Mesenchymal stem cell (in vitro differentiated cells and primary cell): ENCODE measurements around the gene ERC2.

Experiments
- DNase-seq: peaks from one replicate; pipeline ENCODE4 v3.0.0-alpha.2; 2013
- H2AFZ ChIP-seq: one replicate; pipeline ENCODE4 v1.6.1; 2013; ENCODE audit warnings: low read depth, mild to moderate bottlenecking, control low read depth, inconsistent platforms, low read length, moderate library complexity
- H2AK5ac ChIP-seq: 2 replicates; pipeline ENCODE4 v1.6.1; 2013; ENCODE audit warnings: low read length, moderate library complexity, mild to moderate bottlenecking, inconsistent platforms; ENCODE audit not compliant: severe bottlenecking
- H2BK120ac ChIP-seq: one replicate; pipeline ENCODE4 v1.6.1; 2013; ENCODE audit warnings: low read depth, mild to moderate bottlenecking, inconsistent platforms, low read length, moderate library complexity
- H2BK12ac ChIP-seq, 2 experiments: one replicate each; pipeline ENCODE4 v1.6.1; 2013; ENCODE audit warnings: inconsistent platforms in 2 of 2, low read length in 2 of 2, mild to moderate bottlenecking in 2 of 2, moderate library complexity in 2 of 2, control low read depth in 1 of 2
- H2BK15ac ChIP-seq: one replicate; pipeline ENCODE4 v1.6.1; 2013; ENCODE audit warnings: mild to moderate bottlenecking, low read depth, inconsistent platforms; ENCODE audit not compliant: poor library complexity, severe bottlenecking
- H2BK5ac ChIP-seq: 2 replicates; pipeline ENCODE4 v1.6.1; 2013; ENCODE audit warnings: low read depth, mild to moderate bottlenecking, low read length, control low read depth, inconsistent platforms; ENCODE audit not compliant: poor library complexity, severe bottlenecking
- H3K14ac ChIP-seq, 2 experiments: one replicate each; pipeline ENCODE4 v1.6.1; 2013; ENCODE audit warnings: inconsistent platforms in 2 of 2, low read length in 2 of 2, control low read depth in 1 of 2, mild to moderate bottlenecking in 1 of 2, moderate library complexity in 1 of 2
- H3K18ac ChIP-seq, 2 experiments: one replicate each; pipeline ENCODE4 v1.6.1; 2013; ENCODE audit warnings: inconsistent platforms in 2 of 2, low read length in 2 of 2, control low read depth in 1 of 2, low read depth in 1 of 2, mild to moderate bottlenecking in 1 of 2
- H3K23ac ChIP-seq, 2 experiments: one replicate each; pipeline ENCODE4 v1.6.1; 2013; ENCODE audit warnings: inconsistent platforms in 2 of 2, low read length in 2 of 2, mild to moderate bottlenecking in 2 of 2, moderate library complexity in 2 of 2, control low read depth in 1 of 2
- H3K27ac ChIP-seq: 2 replicates; pipeline ENCODE4 v1.5.1; 2013; ENCODE audit warnings: mild to moderate bottlenecking, moderate library complexity, low read length, control low read depth, inconsistent platforms; ENCODE audit not compliant: poor library complexity, severe bottlenecking
- H3K27me3 ChIP-seq, 2 experiments: 2 replicates each; pipeline versions ENCODE4 v1.6.1 to v1.7.0; 2013; ENCODE audit warnings: low read length in 2 of 2, mild to moderate bottlenecking in 2 of 2, moderate library complexity in 2 of 2, control low read depth in 1 of 2, inconsistent platforms in 1 of 2; ENCODE audit not compliant: control insufficient read depth in 1 of 2, insufficient read depth in 1 of 2
- H3K36me3 ChIP-seq, 2 experiments: 2 replicates each; pipeline versions ENCODE4 v1.6.1 to v1.7.0; 2013; ENCODE audit warnings: low read length in 2 of 2, control low read depth in 1 of 2, inconsistent platforms in 1 of 2, low read depth in 1 of 2, mild to moderate bottlenecking in 1 of 2; ENCODE audit not compliant: insufficient read depth in 2 of 2, control insufficient read depth in 1 of 2
- H3K4ac ChIP-seq, 2 experiments: one replicate each; pipeline ENCODE4 v1.6.1; 2013; ENCODE audit warnings: inconsistent platforms in 2 of 2, low read length in 2 of 2, mild to moderate bottlenecking in 2 of 2, moderate library complexity in 2 of 2, control low read depth in 1 of 2, low read depth in 1 of 2
- H3K4me1 ChIP-seq: 2 replicates; pipeline ENCODE4 v1.6.1; 2013; ENCODE audit warnings: low read depth, low read length, control low read depth; ENCODE audit not compliant: control insufficient read depth, insufficient read depth
- H3K4me2 ChIP-seq: 2 replicates; pipeline ENCODE4 v1.6.1; 2013; ENCODE audit warnings: low read length, mild to moderate bottlenecking, inconsistent platforms; ENCODE audit not compliant: poor library complexity, severe bottlenecking
- H3K4me3 ChIP-seq, 2 experiments: 2 replicates each; pipeline versions ENCODE4 v1.5.1 to v1.7.0; 2013; ENCODE audit warnings: low read length in 2 of 2, mild to moderate bottlenecking in 2 of 2, control low read depth in 1 of 2, low read depth in 1 of 2; ENCODE audit not compliant: insufficient read depth in 1 of 2
- H3K79me1 ChIP-seq: replicated peaks from 2 replicates; pipeline ENCODE4 v1.6.1; 2013; ENCODE audit warnings: mild to moderate bottlenecking, control low read depth, low read length, inconsistent platforms; ENCODE audit not compliant: poor library complexity, severe bottlenecking
- H3K9ac ChIP-seq: 2 replicates; pipeline ENCODE4 v1.7.0; 2013; ENCODE audit warnings: mild to moderate bottlenecking, low read length, moderate library complexity
- H3K9me3 ChIP-seq: 2 replicates; pipeline ENCODE4 v1.7.0; 2013; ENCODE audit warnings: mild to moderate bottlenecking, low read length; ENCODE audit not compliant: control insufficient read depth
- H4K8ac ChIP-seq: one replicate; pipeline ENCODE4 v1.6.1; 2013; ENCODE audit warnings: inconsistent platforms, mild to moderate bottlenecking, low read length, moderate library complexity
- H4K91ac ChIP-seq: one replicate; pipeline ENCODE4 v1.6.1; 2013; ENCODE audit warnings: mild to moderate bottlenecking, low read length, inconsistent platforms
- WGBS: methylation state at CpG from one replicate; pipeline ENCODE4 v1.1.7; 2013; ENCODE audit warnings: mixed read lengths; 5-methylcytosine and 5-hydroxymethylcytosine counted together

ERC2 gene

GRCh38 chr3:56320883-56321282, 147.4 kb downstream of the ERC2 start:
- H3K4me3 ChIP-seq = no peak overlapping the region
- no peak overlapping the region for H4K8ac ChIP-seq
- no peaks in the 10 kb centered on the region for H3K36me3 ChIP-seq
- no peak overlapping the region for H3K9ac ChIP-seq
- DNase-seq = no peak
- no peak overlapping the region for H2BK120ac ChIP-seq
- H3K4me1 ChIP-seq = peaks cover 2% of the 10 kb centered on the region
- H4K91ac ChIP-seq = no peak overlapping the region
- no peaks in the 10 kb centered on the region for H3K27me3 ChIP-seq
- no peak overlapping the region for H3K27ac ChIP-seq
- H3K18ac ChIP-seq = no peak overlapping the region
- no peak overlapping the region for H2AK5ac ChIP-seq
- 97% methylated on average over 3 of the region's 5 CpGs for WGBS
- no peak overlapping the region for H2BK15ac ChIP-seq
- H3K79me1 ChIP-seq = no peaks in the 10 kb centered on the region
- no peak overlapping the region for H3K23ac ChIP-seq
- no peak overlapping the region for H3K14ac ChIP-seq
- H2BK12ac ChIP-seq = no peak overlapping the region
- no peak overlapping the region for H3K4me2 ChIP-seq
- no peaks in the 10 kb centered on the region for H3K9me3 ChIP-seq
- no peak overlapping the region for H2BK5ac ChIP-seq
- no peak overlapping the region for H3K4ac ChIP-seq
- no peak overlapping the region for H2AFZ ChIP-seq

DNA sequence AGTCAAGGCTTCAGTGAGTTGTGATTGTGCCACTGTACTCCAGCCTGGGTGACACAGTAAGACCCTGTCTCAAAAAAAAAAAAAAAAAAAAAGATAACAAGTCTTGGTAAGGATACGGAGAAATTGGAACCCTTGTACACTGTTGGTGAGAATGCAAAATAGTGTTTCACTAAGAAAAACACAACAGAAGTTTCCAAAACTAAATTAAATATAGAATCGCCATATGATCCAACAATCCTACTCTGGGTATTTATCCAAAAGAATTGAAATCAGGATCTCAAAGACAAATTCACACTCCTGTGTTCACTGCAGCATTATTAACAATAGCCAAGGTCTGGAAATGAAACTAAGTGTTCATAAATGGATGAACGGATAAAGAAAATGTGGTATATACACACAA, 149.4 kb downstream of the ERC2 start:
- 100% methylated on average over 1 of the region's 3 CpGs for WGBS
- Histone ChIP-seq H3K79me1 (no peaks in the 10 kb centered on the region), H3K36me3 (no peaks in the 10 kb centered on the region), H2AK5ac (no peak overlapping the region), H3K18ac (no peak overlapping the region), H3K4me3 (no peak overlapping the region), H3K27ac (no peak overlapping the region), H3K4ac (no peak overlapping the region), H3K14ac (no peak overlapping the region), H3K9ac (no peak overlapping the region), H2BK120ac (no peak overlapping the region), H3K23ac (no peak overlapping the region), H4K91ac (no peak overlapping the region), H3K4me1 (peaks cover 2% of the 10 kb centered on the region), H2BK12ac (no peak overlapping the region), H2AFZ (no peak overlapping the region), H3K4me2 (no peak overlapping the region), H3K9me3 (no peaks in the 10 kb centered on the region), H4K8ac (no peak overlapping the region), H3K27me3 (no peaks in the 10 kb centered on the region), H2BK5ac (no peak overlapping the region), H2BK15ac (no peak overlapping the region)
- no peak for DNase-seq

DNA sequence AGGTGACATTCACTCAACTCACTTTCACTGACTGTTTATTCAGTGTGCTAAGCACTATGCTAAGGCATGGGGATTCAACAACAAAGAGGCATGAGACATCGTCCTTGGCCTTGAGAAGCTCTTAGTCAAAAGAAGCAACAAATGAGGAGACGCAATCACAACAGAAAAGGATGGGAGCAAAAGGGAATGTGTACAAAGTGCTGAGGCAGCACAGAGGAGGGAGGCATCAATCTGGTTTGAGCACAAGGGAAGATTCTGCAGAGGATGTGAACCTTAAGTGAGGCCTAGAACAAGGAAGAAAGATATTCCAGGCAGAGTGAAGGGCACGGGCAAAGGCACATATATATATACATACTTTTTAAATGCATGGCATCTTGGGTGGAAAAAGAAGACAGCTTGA, 151.3 kb downstream of the ERC2 start:
- Histone ChIP-seq H3K9ac (no peak overlapping the region), H2AFZ (no peak overlapping the region), H3K4ac (no peak overlapping the region), H3K4me1 (peaks cover 2% of the 10 kb centered on the region), H3K27me3 (no peaks in the 10 kb centered on the region), H2BK5ac (no peak overlapping the region), H3K23ac (no peak overlapping the region), H2BK12ac (no peak overlapping the region), H2BK120ac (no peak overlapping the region), H2AK5ac (no peak overlapping the region), H3K4me2 (no peak overlapping the region), H2BK15ac (no peak overlapping the region), H3K4me3 (no peak overlapping the region), H4K91ac (no peak overlapping the region), H3K27ac (no peak overlapping the region), H3K79me1 (no peaks in the 10 kb centered on the region), H3K36me3 (no peaks in the 10 kb centered on the region), H4K8ac (no peak overlapping the region), H3K9me3 (no peaks in the 10 kb centered on the region), H3K14ac (no peak overlapping the region), H3K18ac (no peak overlapping the region)
- no peak for DNase-seq
- WGBS = 91% methylated on average over 2 of the region's 3 CpGs

- no peak overlapping the region for H4K91ac ChIP-seq
- no peak overlapping the region for H3K9ac ChIP-seq
- no peaks in the 10 kb centered on the region for H3K79me1 ChIP-seq
- H3K9me3 ChIP-seq = no peaks in the 10 kb centered on the region
- no peak overlapping the region for H3K23ac ChIP-seq
- no peaks in the 10 kb centered on the region for H3K36me3 ChIP-seq
- no peak overlapping the region for H2AFZ ChIP-seq
- no peak overlapping the region for H3K4ac ChIP-seq
- H4K8ac ChIP-seq = no peak overlapping the region
- H2BK5ac ChIP-seq = no peak overlapping the region
- H3K4me1 ChIP-seq = peaks cover 2% of the 10 kb centered on the region
- H2BK120ac ChIP-seq = no peak overlapping the region
- no peak overlapping the region for H3K18ac ChIP-seq
- 87% methylated on average over 5 of the region's 5 CpGs for WGBS
- H2BK12ac ChIP-seq = no peak overlapping the region
- H3K4me2 ChIP-seq = no peak overlapping the region
- peak; percentile 49 for DNase-seq
- no peak overlapping the region for H3K27ac ChIP-seq
- H3K27me3 ChIP-seq = no peaks in the 10 kb centered on the region
- H2BK15ac ChIP-seq = no peak overlapping the region
- no peak overlapping the region for H2AK5ac ChIP-seq
- no peak overlapping the region for H3K4me3 ChIP-seq
- H3K14ac ChIP-seq = no peak overlapping the region
Measured at GRCh38 chr3:56314842-56315241, 153.4 kb downstream of the ERC2 start.
